DOHH2 (cell line): ENCODE measurements around the gene CHD6.

ENCODE experiments used
- H3F3A ChIP-seq: fragments of 200-600 bp; sonication (generic), shearing (Covaris generic); 2 replicates; pipeline ENCODE4 v1.6.0; 2016; ENCODE audit warnings: antibody characterized with exemption, mild to moderate bottlenecking; ENCODE audit not compliant: control insufficient read depth, insufficient read depth
- H3K27ac ChIP-seq: fragments of 200-600 bp; sonication (generic); 2 replicates; pipeline ENCODE4 v1.5.1; 2014; ENCODE audit warnings: low read depth, mild to moderate bottlenecking, low read length, moderate library complexity
- H3K27me3 ChIP-seq: fragments of 200-600 bp; sonication (generic); 2 replicates; pipeline ENCODE4 v1.6.1; 2014; ENCODE audit warnings: mild to moderate bottlenecking, low read length, mixed read lengths; ENCODE audit not compliant: control insufficient read depth
- H3K36me3 ChIP-seq: fragments of 200-600 bp; sonication (generic); 2 replicates; pipeline ENCODE4 v1.6.1; 2014; ENCODE audit warnings: mild to moderate bottlenecking, low read length, moderate library complexity, mixed read lengths; ENCODE audit not compliant: control insufficient read depth
- H3K4me1 ChIP-seq: fragments of 200-600 bp; sonication (generic); 2 replicates; pipeline ENCODE4 v1.6.1; 2014; ENCODE audit warnings: mild to moderate bottlenecking, low read length, mixed read lengths; ENCODE audit not compliant: control insufficient read depth
- H3K4me2 ChIP-seq: fragments of 200-600 bp; sonication (generic); 2 replicates; pipeline ENCODE4 v1.6.0; 2014; ENCODE audit warnings: mild to moderate bottlenecking, low read length, moderate library complexity
- H3K4me3 ChIP-seq: fragments of 200-600 bp; sonication (generic); 2 replicates; pipeline ENCODE4 v1.5.1; 2014; ENCODE audit warnings: mild to moderate bottlenecking, low read length, mixed read lengths
- H3K79me2 ChIP-seq: fragments of 200-600 bp; sonication (generic); 2 replicates; pipeline ENCODE4 v1.6.1; 2014; ENCODE audit warnings: mild to moderate bottlenecking, low read length, mixed read lengths; ENCODE audit not compliant: control insufficient read depth
- H3K9me2 ChIP-seq: fragments of 200-600 bp; sonication (generic); replicated peaks from 2 replicates; pipeline ENCODE4 v1.6.1; 2014; ENCODE audit warnings: mild to moderate bottlenecking, low read length, mixed read lengths; ENCODE audit not compliant: control insufficient read depth
- H3K9me3 ChIP-seq: fragments of 200-600 bp; sonication (generic); 2 replicates; pipeline ENCODE4 v1.6.1; 2014; ENCODE audit warnings: antibody characterized with exemption, low read length, mixed read lengths; ENCODE audit not compliant: control insufficient read depth, insufficient read depth
- H4K20me1 ChIP-seq: fragments of 200-600 bp; sonication (generic); 2 replicates; pipeline ENCODE4 v1.6.0; 2014; ENCODE audit warnings: low read depth, mild to moderate bottlenecking, antibody characterized with exemption, low read length, moderate library complexity; ENCODE audit not compliant: control insufficient read depth, insufficient read depth
- CTCF ChIP-seq: fragments of 200-600 bp; sonication (generic); IDR thresholded peaks from one replicate; pipeline ENCODE4 v1.5.1; 2014; ENCODE audit warnings: antibody characterized with exemption, mild to moderate bottlenecking, low read depth, low read length; ENCODE audit not compliant: poor library complexity, severe bottlenecking
- EZH2phosphoT487 ChIP-seq: fragments of 200-600 bp; sonication (generic); IDR thresholded peaks from 2 replicates; pipeline ENCODE4 v1.6.1; 2017; ENCODE audit warnings: borderline replicate concordance, mild to moderate bottlenecking, antibody characterized with exemption, low read length, moderate library complexity, mixed read lengths

CHD6 gene

GRCh38 chr20:41631826-41632225, 13.6 kb upstream of the CHD6 start:
- Histone ChIP-seq H3K27me3 (peaks cover 12% of the 10 kb centered on the region), H3K9me2 (no peaks in the 10 kb centered on the region), H3K79me2 (no peaks in the 10 kb centered on the region), H3K4me1 (peaks cover 5% of the 10 kb centered on the region; the same call in 1 of the 2 replicates), H3K4me3 (no peak overlapping the region), H4K20me1 (no peaks in the 10 kb centered on the region), H3K9me3 (no peaks in the 10 kb centered on the region), H3K36me3 (no peaks in the 10 kb centered on the region), H3K4me2 (no peak overlapping the region), H3K27ac (no peak overlapping the region), H3F3A (no peaks in the 10 kb centered on the region)
- TF ChIP-seq CTCF (no peak), EZH2phosphoT487 (no peak)

GRCh38 chr20:41630846-41631245, 12.7 kb upstream of the CHD6 start:
- Histone ChIP-seq H3K27me3 (peaks cover 4% of the 10 kb centered on the region), H3K9me2 (no peaks in the 10 kb centered on the region), H3K27ac (no peak overlapping the region), H3K79me2 (no peaks in the 10 kb centered on the region), H3K4me1 (peaks cover 5% of the 10 kb centered on the region; the same call in 1 of the 2 replicates), H3K36me3 (no peaks in the 10 kb centered on the region), H3K4me3 (no peak overlapping the region), H3K9me3 (no peaks in the 10 kb centered on the region), H3F3A (no peaks in the 10 kb centered on the region), H4K20me1 (no peaks in the 10 kb centered on the region), H3K4me2 (no peak overlapping the region)
- no peak for TF ChIP-seq CTCF
- no peak for TF ChIP-seq EZH2phosphoT487

- no peak for TF ChIP-seq CTCF
- TF ChIP-seq EZH2phosphoT487 = no peak
- no peaks in the 10 kb centered on the region for H3F3A ChIP-seq
- H3K9me3 ChIP-seq = no peaks in the 10 kb centered on the region
- no peak overlapping the region for H3K4me2 ChIP-seq
- no peaks in the 10 kb centered on the region for H3K79me2 ChIP-seq
- H3K4me1 ChIP-seq = peaks cover 5% of the 10 kb centered on the region; the same call in 1 of the 2 replicates
- no peaks in the 10 kb centered on the region for H3K36me3 ChIP-seq
- H3K4me3 ChIP-seq = no peak overlapping the region
- no peaks in the 10 kb centered on the region for H4K20me1 ChIP-seq
- no peaks in the 10 kb centered on the region for H3K9me2 ChIP-seq
- no peak overlapping the region for H3K27ac ChIP-seq
- H3K27me3 ChIP-seq = no peaks in the 10 kb centered on the region
Measured at GRCh38 chr20:41627611-41628244, 9.6 kb upstream of the CHD6 start.
